Mucosa of descending colon (tissue), 3 donors: ENCODE data around the gene COX11. TPM values are rescaled to one million over a fixed set of nuclear protein-coding genes. Genes with fewer than 3 reads are reported as not detected.

Source experiments
- ATAC-seq: fragments of 200-7000 bp; cut with Tn5 transposase; one replicate; pipeline ENCODE4 v1.9.1; 2020; ENCODE audit warnings: mild to moderate bottlenecking, moderate library complexity
- DNase-seq, 3 donors: peaks; one replicate each; pipeline ENCODE4 v3.0.0-alpha.2; 2020
- H3K36me3 ChIP-seq: fragments of 200-600 bp; one replicate; pipeline ENCODE4 v1.8.0; 2021; ENCODE audit warnings: low read depth, mild to moderate bottlenecking
- H3K4me1 ChIP-seq: fragments of 200-600 bp; one replicate; pipeline ENCODE4 v1.8.0; 2021; ENCODE audit warnings: low read depth, mild to moderate bottlenecking
- H3K4me3 ChIP-seq: fragments of 200-600 bp; one replicate; pipeline ENCODE4 v1.8.0; 2021; ENCODE audit warnings: mild to moderate bottlenecking
- H3K9me3 ChIP-seq: fragments of 200-600 bp; one replicate; pipeline ENCODE4 v1.8.0; 2021; ENCODE audit warnings: mild to moderate bottlenecking
- CTCF ChIP-seq: fragments of 200-600 bp; IDR thresholded peaks from one replicate; pipeline ENCODE4 v1.8.0; 2022; ENCODE audit warnings: antibody characterized with exemption, mild to moderate bottlenecking
- intact Hi-C, 2 donors: fragments of 100-400 bp; cut with DNase I in 1 of 2; cut with micrococcal nuclease in 1 of 2; formaldehyde crosslinking; loops; one replicate each; pipeline versions ENCODE4 v1.11.0 to v1.11.1; 2022; cut with DNase I, micrococcal nuclease
- total RNA-seq, 3 donors: library from RNA; stranded (reverse); fragmentation: NEBNext Ultra II Directional in 2 of 3; extraction: Animal tissue kit (Norgen Biotek cat#: 25700) in 2 of 3; gene quantifications; one replicate each; pipeline versions ENCODE4 v1.2.1 to v1.2.4, GENCODE V29; 2021 to 2023
- donor health status: DM: no; HTN: no; CAD: no; lungs with moderate emphysema.
- donor health status: DM: no; HTN: no; CAD: no.
- donor health status: DM: no; HTN: yes; CAD: no.

COX11 gene
- total RNA-seq, 3 donors from 2014 or later, result 53.2 to 61.4 (median 55.3) TPM

GRCh38 chr17:54945671-54946070, 22.8 kb downstream of the COX11 start:
- Histone ChIP-seq H3K9me3 (no peaks in the 10 kb centered on the region), H3K4me3 (no peak overlapping the region), H3K4me1 (no peaks in the 10 kb centered on the region), H3K36me3 (no peaks in the 10 kb centered on the region)
- DNase-seq, result no peak
- intact Hi-C loops, result no loop called here
- no peak for ATAC-seq
- no peak for TF ChIP-seq CTCF

GRCh38 chr17:54945231-54945630, 23.2 kb downstream of the COX11 start:
- TF ChIP-seq CTCF, result no peak
- H3K4me3 ChIP-seq, result no peak overlapping the region
- H3K9me3 ChIP-seq, result no peaks in the 10 kb centered on the region
- H3K4me1 ChIP-seq, result no peaks in the 10 kb centered on the region
- DNase-seq (no peak), ATAC-seq (no peak)
- H3K36me3 ChIP-seq, result no peaks in the 10 kb centered on the region
- intact Hi-C loops, result no loop called here

GRCh38 chr17:54944796-54945195, 23.7 kb downstream of the COX11 start:
- ATAC-seq, result no peak
- Histone ChIP-seq H3K4me3 (no peak overlapping the region), H3K36me3 (no peaks in the 10 kb centered on the region), H3K4me1 (no peaks in the 10 kb centered on the region), H3K9me3 (no peaks in the 10 kb centered on the region)
- no peak for DNase-seq
- intact Hi-C loops, result no loop called here
- no peak for TF ChIP-seq CTCF

- no peak overlapping the region for H3K4me3 ChIP-seq
- H3K9me3 ChIP-seq, result no peaks in the 10 kb centered on the region
- no peaks in the 10 kb centered on the region for H3K4me1 ChIP-seq
- H3K36me3 ChIP-seq, result no peaks in the 10 kb centered on the region
- no peak for TF ChIP-seq CTCF
- DNase-seq (no peak), ATAC-seq (no peak)
- intact Hi-C loops, result no loop called here
Observed at GRCh38 chr17:54941285-54941684, 27.2 kb downstream of the COX11 start.

GRCh38 chr17:54937426-54937825, 31.0 kb downstream of the COX11 start:
- ATAC-seq, result no peak
- H3K4me1 ChIP-seq, result peaks cover 12% of the 10 kb centered on the region

More at GRCh38 chr17:54937426-54937825, 31.0 kb downstream of the COX11 start:
- DNase-seq, result no peak
- intact Hi-C loops, result no loop called here
- Histone ChIP-seq H3K36me3 (no peaks in the 10 kb centered on the region), H3K9me3 (no peaks in the 10 kb centered on the region), H3K4me3 (no peak overlapping the region)
- TF ChIP-seq CTCF, result no peak
